Vagina (tissue), 2 donors: Measurements from ENCODE around the gene CEP128. TPM values are rescaled to one million over a fixed set of nuclear protein-coding genes. Genes with fewer than 3 reads are reported as not detected.

ENCODE experiments used
- DNase-seq, 2 donors: peaks; one replicate each; pipeline ENCODE4 v3.0.0-alpha.2; 2017; ENCODE audit errors: extremely low spot score in 2 of 2
- H3K27ac ChIP-seq: fragments of 200-600 bp; sonication (generic); one replicate; pipeline ENCODE4 v1.5.1; 2019
- H3K27me3 ChIP-seq: fragments of 200-600 bp; sonication (generic); one replicate; pipeline ENCODE4 v1.5.1; 2019
- H3K36me3 ChIP-seq, 2 donors: fragments of 200-600 bp; sonication (generic); one replicate each; pipeline ENCODE4 v1.5.1; 2017 to 2019
- H3K4me1 ChIP-seq: fragments of 200-600 bp; sonication (generic); one replicate; pipeline ENCODE4 v1.5.1; 2019
- H3K4me3 ChIP-seq, 2 donors: fragments of 200-600 bp; sonication (generic); 1 replicate in 1 of 2; 2 replicates in 1 of 2; pipeline ENCODE4 v1.5.1; 2016 to 2019
- H3K9me3 ChIP-seq: fragments of 200-600 bp; sonication (generic); one replicate; pipeline ENCODE4 v1.5.1; 2019
- CTCF ChIP-seq, 3 experiments: fragments of 450-650 bp in 2 of 3; fragments of 200-600 bp in 1 of 3; sonication (generic) in 1 of 3; IDR thresholded peaks; one replicate each; pipeline ENCODE4 v1.5.1; 2017 to 2019; ENCODE audit warnings: antibody characterized with exemption in 3 of 3, mild to moderate bottlenecking in 2 of 3, moderate library complexity in 2 of 3
- POLR2A ChIP-seq, 2 donors: fragments of 450-650 bp; IDR thresholded peaks; one replicate each; pipeline ENCODE4 v1.6.1; 2017; ENCODE audit warnings: antibody characterized with exemption in 2 of 2, mild to moderate bottlenecking in 2 of 2, moderate library complexity in 2 of 2
- POLR2AphosphoS5 ChIP-seq, 2 donors: sonication (generic); formaldehyde crosslinking; IDR thresholded peaks; one replicate each; pipeline ENCODE4 v1.9.0; 2017; ENCODE audit warnings: antibody characterized with exemption in 2 of 2, mild to moderate bottlenecking in 2 of 2, low read depth in 1 of 2; ENCODE audit not compliant: insufficient read depth in 1 of 2
- intact Hi-C: fragments of 100-400 bp; cut with DNase I; formaldehyde crosslinking; loops from one replicate; pipeline ENCODE4 v1.15.1; 2023
- total RNA-seq: library from RNA; depleted of rRNA; stranded (reverse); fragments of >200 nt; gene quantifications from one replicate; pipeline ENCODE4 v1.2.3, GENCODE V29; 2016

CEP128 gene
- total RNA-seq, 1 donor from 2014 or later, result 6.6 TPM

DNA sequence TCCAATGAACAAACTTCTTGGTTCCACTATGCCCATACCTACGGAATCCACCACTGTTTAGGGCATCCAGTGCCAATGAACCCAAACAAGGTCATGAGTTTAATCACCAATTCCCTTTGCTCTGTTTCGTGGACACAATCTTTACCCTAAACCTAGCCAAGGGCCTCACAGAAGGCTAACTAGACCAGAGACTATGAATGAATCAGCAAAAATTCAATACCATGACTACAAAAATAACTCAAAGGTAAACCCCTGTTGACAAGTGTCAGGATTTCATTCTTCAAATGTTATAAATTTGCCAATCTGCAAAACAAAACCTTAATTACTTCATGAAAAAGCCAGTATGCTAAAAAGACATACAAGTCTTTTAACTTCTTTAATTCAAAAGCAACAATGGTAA is 96.7 kb downstream of the CEP128 start:
- no peak for TF ChIP-seq POLR2A (IDR thresholded peaks at IDR 0.05)
- TF ChIP-seq CTCF (IDR thresholded peaks at IDR 0.05), result no peak
- no peak for TF ChIP-seq POLR2AphosphoS5 (IDR thresholded peaks at IDR 0.05; ENCODE audit: insufficient read depth in 1 of 2, low read depth in 1 of 2)
- H3K4me3 ChIP-seq, result no peak overlapping the region
- H3K4me1 ChIP-seq, result no peaks in the 10 kb centered on the region
- no peaks in the 10 kb centered on the region for H3K9me3 ChIP-seq
- intact Hi-C loops, result loop anchor here (5.0 kb wide), 1 partner anchor 1878 kb away; no protein-coding TSS in a partner anchor
- H3K27ac ChIP-seq, result no peak overlapping the region
- H3K27me3 ChIP-seq, result no peaks in the 10 kb centered on the region
- no peaks in the 10 kb centered on the region for H3K36me3 ChIP-seq
- no peak for DNase-seq

DNA sequence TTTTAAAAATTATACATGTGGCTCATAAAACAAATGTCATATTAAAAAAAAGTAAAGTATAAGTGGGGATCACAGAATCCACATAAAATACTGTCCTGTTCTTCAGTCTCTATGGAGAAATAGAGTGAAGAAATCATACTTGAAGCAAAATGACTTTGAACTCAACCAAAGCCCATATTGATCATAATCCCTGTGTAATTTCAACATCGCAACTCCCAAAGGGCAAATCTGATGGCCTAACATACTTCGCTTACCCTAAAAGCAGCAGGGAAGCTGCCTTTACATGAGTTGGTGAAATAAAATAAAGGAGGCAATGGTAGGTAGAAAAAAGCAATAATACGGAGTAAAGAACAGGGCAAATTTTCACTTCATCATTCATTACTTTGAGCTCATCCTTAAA is 101.8 kb downstream of the CEP128 start:
- Histone ChIP-seq H3K36me3 (peaks cover 0 to 4% of the 10 kb centered on the region in 2 donors), H3K4me1 (no peaks in the 10 kb centered on the region), H3K4me3 (no peak overlapping the region), H3K27me3 (no peaks in the 10 kb centered on the region), H3K27ac (no peak overlapping the region), H3K9me3 (no peaks in the 10 kb centered on the region)
- TF ChIP-seq CTCF (IDR thresholded peaks at IDR 0.05) (no peak), POLR2A (IDR thresholded peaks at IDR 0.05) (no peak), POLR2AphosphoS5 (IDR thresholded peaks at IDR 0.05; ENCODE audit: insufficient read depth in 1 of 2, low read depth in 1 of 2) (no peak)
- intact Hi-C loops, result no loop called here
- no peak for DNase-seq

- H3K27ac ChIP-seq, result no peak overlapping the region
- DNase-seq, result no peak
- H3K9me3 ChIP-seq, result no peaks in the 10 kb centered on the region
- H3K27me3 ChIP-seq, result no peaks in the 10 kb centered on the region
- TF ChIP-seq POLR2AphosphoS5 (IDR thresholded peaks at IDR 0.05; ENCODE audit: insufficient read depth in 1 of 2, low read depth in 1 of 2), result no peak
- TF ChIP-seq CTCF (IDR thresholded peaks at IDR 0.05), result no peak
- TF ChIP-seq POLR2A (IDR thresholded peaks at IDR 0.05), result no peak
- no peak overlapping the region for H3K4me3 ChIP-seq
- H3K36me3 ChIP-seq, result no peaks in the 10 kb centered on the region
- intact Hi-C loops, result no loop called here
- no peaks in the 10 kb centered on the region for H3K4me1 ChIP-seq
Observed at GRCh38 chr14:80809663-80810062, 131.9 kb downstream of the CEP128 start.

DNA sequence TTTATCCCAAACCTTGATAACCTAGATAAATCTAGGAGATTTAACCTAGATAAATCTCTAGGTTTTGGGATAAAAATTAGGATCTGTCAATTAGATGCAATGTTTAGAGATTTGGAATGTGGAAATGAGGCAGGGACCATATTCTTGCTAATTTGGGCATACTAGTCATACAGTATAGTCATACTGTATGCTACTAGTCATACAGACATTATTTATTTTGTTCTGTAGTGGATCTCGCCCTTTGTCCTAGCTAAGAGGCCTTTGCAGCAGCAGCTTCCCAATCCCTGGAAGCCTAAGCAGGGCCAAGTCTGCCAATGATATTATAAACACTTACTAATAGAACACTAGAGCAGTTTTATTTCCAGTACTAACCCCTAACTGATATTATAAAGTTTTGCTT is 136.4 kb downstream of the CEP128 start:
- Histone ChIP-seq H3K36me3 (no peaks in the 10 kb centered on the region), H3K9me3 (no peaks in the 10 kb centered on the region), H3K27ac (no peak overlapping the region), H3K27me3 (no peaks in the 10 kb centered on the region), H3K4me3 (no peak overlapping the region), H3K4me1 (no peaks in the 10 kb centered on the region)
- DNase-seq, result no peak
- intact Hi-C loops, result no loop called here
- TF ChIP-seq POLR2AphosphoS5 (IDR thresholded peaks at IDR 0.05; ENCODE audit: insufficient read depth in 1 of 2, low read depth in 1 of 2), result no peak

DNA sequence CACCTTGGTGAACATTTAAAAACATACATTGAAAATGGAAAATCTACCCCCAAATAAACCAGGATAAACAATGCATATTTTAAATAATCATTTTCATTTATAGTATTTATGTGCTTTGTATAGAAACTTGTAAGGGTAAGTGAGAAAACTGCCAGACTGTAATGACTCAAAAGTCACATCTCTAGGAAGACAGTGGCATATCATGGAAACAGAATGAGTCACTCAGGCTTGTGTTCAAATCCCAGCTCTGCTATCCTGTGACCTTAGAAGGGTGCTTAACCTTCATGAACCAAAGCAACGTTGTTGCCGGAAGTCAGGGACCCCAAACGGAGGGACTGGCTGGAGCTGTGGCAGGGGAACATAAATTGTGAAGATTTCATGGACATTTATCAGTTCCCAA is 142.7 kb downstream of the CEP128 start:
- peaks cover 5% of the 10 kb centered on the region for H3K9me3 ChIP-seq
- H3K27me3 ChIP-seq, result no peaks in the 10 kb centered on the region
- H3K4me1 ChIP-seq, result no peaks in the 10 kb centered on the region
- DNase-seq, result no peak
- H3K36me3 ChIP-seq, result no peaks in the 10 kb centered on the region
- H3K27ac ChIP-seq, result no peak overlapping the region
- TF ChIP-seq POLR2AphosphoS5 (IDR thresholded peaks at IDR 0.05; ENCODE audit: insufficient read depth in 1 of 2, low read depth in 1 of 2) (no peak), POLR2A (IDR thresholded peaks at IDR 0.05) (no peak), CTCF (IDR thresholded peaks at IDR 0.05) (no peak)
- intact Hi-C loops, result no loop called here
- H3K4me3 ChIP-seq, result no peak overlapping the region
